ENCODE measurements around the gene DCTN5. TPM values are rescaled to one million over a fixed set of nuclear protein-coding genes. Genes with fewer than 3 reads are reported as not detected.

Gene DCTN5
- total RNA-seq, 2 donors from 2014 or later, result 14.3 to 23.4 TPM

- Histone ChIP-seq H3K4me3 (no peak overlapping the region), H3K27ac (no peak overlapping the region), H3K4me1 (no peaks in the 10 kb centered on the region), H3K36me3 (replicated peaks in 1 of 2; ENCODE audit: insufficient read depth in 1 of 2, low read depth in 2 of 2) (no peaks in the 10 kb centered on the region), H3K27me3 (no peaks in the 10 kb centered on the region), H3K9me3 (peaks cover 0 to 9% (median 0%) of the 10 kb centered on the region in 3 donors)
- TF ChIP-seq POLR2A (IDR thresholded peaks at IDR 0.05), result no peak
- TF ChIP-seq CTCF (IDR thresholded peaks at IDR 0.05), result no peak
- intact Hi-C loops (cut with DNase I), result no loop called here
- ATAC-seq (no peak), DNase-seq (no peak)
- 54 to 59% methylated on average over 2 of the region's 2 CpGs for WGBS, 2 donors
Observed at GRCh38 chr16:23702951-23703350, 61.7 kb downstream of the DCTN5 start.

- intact Hi-C loops (cut with DNase I), result no loop called here
- WGBS, 2 donors, result 75 to 76% methylated on average over 11 to 22 of the region's 22 CpGs
- Histone ChIP-seq H3K27me3 (no peaks in the 10 kb centered on the region), H3K4me1 (no peaks in the 10 kb centered on the region), H3K4me3 (no peak overlapping the region), H3K36me3 (replicated peaks in 1 of 2; ENCODE audit: insufficient read depth in 1 of 2, low read depth in 2 of 2) (no peaks in the 10 kb centered on the region), H3K27ac (no peak overlapping the region), H3K9me3 (peaks cover 0 to 17% (median 0%) of the 10 kb centered on the region in 3 donors)
- DNase-seq (no peak), ATAC-seq (no peak)
- TF ChIP-seq POLR2A (IDR thresholded peaks at IDR 0.05) (no peak), CTCF (IDR thresholded peaks at IDR 0.05) (no peak)
Observed at GRCh38 chr16:23704772-23705516, 63.7 kb downstream of the DCTN5 start.

- Histone ChIP-seq H3K4me3 (no peak overlapping the region), H3K27ac (no peak overlapping the region), H3K36me3 (replicated peaks in 1 of 2; ENCODE audit: insufficient read depth in 1 of 2, low read depth in 2 of 2) (no peaks in the 10 kb centered on the region), H3K27me3 (no peaks in the 10 kb centered on the region), H3K9me3 (peaks cover 0 to 20% (median 0%) of the 10 kb centered on the region in 3 donors), H3K4me1 (no peaks in the 10 kb centered on the region)
- intact Hi-C loops (cut with DNase I), result no loop called here
- 61 to 66% methylated on average over 2 of the region's 2 CpGs for WGBS, 2 donors
- ATAC-seq (no peak), DNase-seq (no peak)
- TF ChIP-seq POLR2A (IDR thresholded peaks at IDR 0.05), result no peak
- TF ChIP-seq CTCF (IDR thresholded peaks at IDR 0.05), result no peak
Observed at GRCh38 chr16:23705517-23705902, 64.2 kb downstream of the DCTN5 start.

- intact Hi-C loops (cut with DNase I), result no loop called here
- Histone ChIP-seq H3K4me1 (no peaks in the 10 kb centered on the region), H3K4me3 (no peak overlapping the region), H3K36me3 (replicated peaks in 1 of 2; ENCODE audit: insufficient read depth in 1 of 2, low read depth in 2 of 2) (no peaks in the 10 kb centered on the region), H3K9me3 (peaks cover 0 to 20% (median 0%) of the 10 kb centered on the region in 3 donors), H3K27ac (no peak overlapping the region), H3K27me3 (no peaks in the 10 kb centered on the region)
- 76 to 93% methylated on average over 3 to 4 of the region's 4 CpGs for WGBS, 2 donors
- TF ChIP-seq CTCF (IDR thresholded peaks at IDR 0.05), result no peak
- no peak for TF ChIP-seq POLR2A (IDR thresholded peaks at IDR 0.05)
- ATAC-seq (no peak), DNase-seq (no peak)
Observed at GRCh38 chr16:23706439-23706838, 65.2 kb downstream of the DCTN5 start.

GRCh38 chr16:23709536-23709935 lies 68.3 kb downstream of the DCTN5 start:
- TF ChIP-seq CTCF (IDR thresholded peaks at IDR 0.05) (no peak), POLR2A (IDR thresholded peaks at IDR 0.05) (no peak)
- H3K36me3 ChIP-seq (replicated peaks in 1 of 2; ENCODE audit: insufficient read depth in 1 of 2, low read depth in 2 of 2), result no peaks in the 10 kb centered on the region
- intact Hi-C loops (cut with DNase I), result no loop called here
- no peaks in the 10 kb centered on the region for H3K27me3 ChIP-seq
- DNase-seq, result no peak
- ATAC-seq, result no peak
- H3K27ac ChIP-seq, result no peak overlapping the region
- peaks cover 0 to 12% (median 0%) of the 10 kb centered on the region in 3 donors for H3K9me3 ChIP-seq
- no peak overlapping the region for H3K4me3 ChIP-seq
- no peaks in the 10 kb centered on the region for H3K4me1 ChIP-seq

Measured in body of pancreas (tissue), 4 donors.